Ramos (cell line): Measurements from ENCODE around the gene TPP1.

Source experiments
- in situ Hi-C: fragments of 300-500 bp; cut with MboI; formaldehyde crosslinking; loops from one replicate; pipeline ENCODE4 v1.14.3; 2022; ENCODE audit warnings: low sequenced_read_pairs; ENCODE audit not compliant: unreplicated experiment

Gene TPP1

DNA sequence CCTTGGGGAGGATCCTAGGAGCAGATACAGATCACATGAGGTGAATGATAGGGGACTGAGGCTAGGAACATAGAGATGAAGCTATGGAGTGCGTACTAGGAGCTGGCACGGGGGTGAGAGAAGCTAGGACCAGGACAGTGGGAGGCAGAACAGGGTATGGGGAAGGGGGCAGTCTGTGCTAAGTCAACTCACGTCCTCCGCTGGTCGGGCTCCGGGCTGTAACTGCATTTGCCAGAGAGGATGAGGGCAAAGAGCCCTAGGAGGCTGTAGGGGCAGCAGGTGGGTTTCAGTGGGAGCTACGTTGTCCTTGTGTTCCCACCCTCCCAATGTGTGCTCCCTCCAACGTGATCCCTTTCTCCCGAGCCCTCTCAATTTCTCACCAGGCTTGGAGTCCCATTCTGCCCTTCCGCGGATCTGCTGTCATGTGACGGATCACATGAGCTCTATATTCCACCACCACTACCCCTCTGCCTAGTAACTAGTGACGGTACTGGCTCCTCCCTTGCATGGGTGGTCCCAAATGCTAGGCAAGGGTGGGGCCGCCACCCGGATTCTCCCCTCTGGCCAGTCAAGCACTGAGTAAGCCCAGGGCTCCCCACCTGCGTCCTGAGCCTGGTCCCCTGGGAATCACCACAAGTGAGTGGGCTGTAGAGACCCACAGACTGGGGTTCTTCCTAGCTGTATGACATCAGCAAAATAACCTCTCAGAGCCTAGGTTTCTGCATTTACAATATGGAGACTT is at the start of gene TPP1:
TPP1 (minus strand) TSS at position 419 of the 742 bp plus-strand sequence; CDS start at position 397, 22 bp downstream.
- in situ Hi-C loops, result no loop called here

- in situ Hi-C loops, result no loop called here
These were observed 48.6 kb upstream of the TPP1 start for GRCh38 chr11:6667733-6668374.

DNA sequence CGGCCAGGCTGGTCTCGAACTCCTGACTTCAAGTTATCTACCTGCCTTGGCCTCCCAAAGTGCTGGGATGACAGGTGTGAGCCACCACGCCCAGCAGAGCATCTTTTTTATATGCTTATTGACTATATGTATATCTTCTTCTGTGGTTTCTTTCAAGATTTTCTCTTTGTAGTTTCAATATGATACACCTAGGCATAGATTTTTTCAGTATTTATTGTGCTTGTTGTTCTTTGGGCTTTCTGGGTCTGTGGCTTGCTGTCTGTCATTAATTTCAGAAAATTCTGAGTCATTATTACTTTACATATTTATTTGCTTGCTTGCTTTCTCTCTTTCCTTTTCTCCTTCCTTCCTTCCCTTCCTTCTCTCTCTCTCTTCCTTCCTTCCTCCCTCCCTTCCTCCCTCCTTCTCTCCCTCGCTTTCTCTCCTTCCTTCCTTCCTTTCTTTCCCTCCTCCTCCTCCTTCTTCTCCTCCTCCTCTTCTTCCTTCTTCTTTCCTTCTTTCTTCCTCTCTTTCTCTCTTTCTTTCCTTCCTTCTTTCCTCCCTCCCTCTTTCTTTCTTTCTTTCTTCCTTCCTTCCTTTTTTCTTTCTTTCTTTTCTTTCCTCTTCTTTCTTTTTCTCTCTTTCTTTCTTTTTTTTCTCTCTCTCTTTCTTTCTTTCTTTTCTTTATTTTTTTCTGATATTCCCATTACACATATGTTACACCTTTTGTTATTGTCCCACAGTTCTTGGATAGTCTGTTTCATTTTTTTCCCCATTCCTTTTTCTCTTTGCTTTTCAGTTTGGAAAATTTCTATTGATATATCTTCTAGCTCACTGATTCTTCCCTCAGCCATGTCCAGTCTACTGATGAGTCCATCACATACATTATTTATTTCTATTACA is 47.3 kb upstream of the TPP1 start:
- in situ Hi-C loops, result no loop called here

- in situ Hi-C loops, result no loop called here
These were observed 45.3 kb upstream of the TPP1 start for GRCh38 chr11:6664551-6664950.

DNA sequence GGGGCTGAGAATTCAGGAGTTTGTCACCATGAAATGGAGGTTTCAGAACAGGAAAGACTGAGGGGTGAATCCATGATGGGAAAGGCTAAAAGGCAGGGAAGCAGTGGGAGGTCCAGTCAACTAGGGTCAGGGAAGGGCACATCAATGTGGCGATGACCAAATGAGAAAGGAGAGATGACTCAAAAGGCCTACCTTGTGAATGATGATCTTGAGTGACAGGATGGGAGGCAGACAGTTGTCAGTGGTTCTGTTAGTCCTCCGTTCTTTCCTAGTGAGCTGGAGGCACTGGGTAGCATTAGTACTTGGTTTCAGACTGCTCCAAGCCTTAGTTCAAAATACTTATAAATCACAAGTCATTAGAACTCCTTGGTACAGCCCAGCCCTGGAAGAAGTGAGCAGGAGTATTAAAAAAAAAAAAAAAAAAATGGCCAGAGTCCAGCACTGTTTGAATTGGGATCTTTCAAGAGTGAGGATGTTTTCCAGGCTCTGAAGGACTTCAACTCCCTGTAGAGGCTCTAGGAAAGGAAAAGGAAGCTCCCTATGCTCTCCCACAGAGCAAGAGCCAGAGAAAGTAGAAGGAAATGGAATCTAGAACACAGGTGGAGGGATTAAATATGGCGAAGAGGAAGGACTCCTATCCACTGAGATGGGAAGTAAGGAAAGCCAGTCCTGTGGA is 44.7 kb upstream of the TPP1 start:
- in situ Hi-C loops, result no loop called here

- in situ Hi-C loops, result no loop called here
These were observed 41.5 kb upstream of the TPP1 start for GRCh38 chr11:6660712-6661111.

GRCh38 chr11:6658647-6659046 is 39.4 kb upstream of the TPP1 start:
- in situ Hi-C loops, result no loop called here

DNA sequence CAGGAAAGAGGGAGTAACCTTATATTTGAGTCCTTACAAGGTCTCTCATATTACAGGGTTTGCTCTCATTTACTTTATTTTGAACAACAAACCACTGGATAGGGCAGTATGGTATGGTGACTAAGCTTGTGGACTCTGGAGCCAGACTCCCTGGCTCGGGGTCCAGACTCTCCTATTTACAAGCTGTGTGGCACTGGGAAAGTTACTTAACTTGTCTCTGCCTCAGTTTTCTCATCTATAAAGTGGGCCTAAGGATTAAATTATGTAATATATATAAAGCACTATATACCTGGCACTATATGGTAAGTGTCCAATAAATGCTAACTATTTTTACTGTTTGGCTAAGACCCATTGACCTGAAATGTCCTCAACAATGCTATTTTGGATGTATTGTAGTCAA is 38.1 kb upstream of the TPP1 start:
- in situ Hi-C loops, result no loop called here

DNA sequence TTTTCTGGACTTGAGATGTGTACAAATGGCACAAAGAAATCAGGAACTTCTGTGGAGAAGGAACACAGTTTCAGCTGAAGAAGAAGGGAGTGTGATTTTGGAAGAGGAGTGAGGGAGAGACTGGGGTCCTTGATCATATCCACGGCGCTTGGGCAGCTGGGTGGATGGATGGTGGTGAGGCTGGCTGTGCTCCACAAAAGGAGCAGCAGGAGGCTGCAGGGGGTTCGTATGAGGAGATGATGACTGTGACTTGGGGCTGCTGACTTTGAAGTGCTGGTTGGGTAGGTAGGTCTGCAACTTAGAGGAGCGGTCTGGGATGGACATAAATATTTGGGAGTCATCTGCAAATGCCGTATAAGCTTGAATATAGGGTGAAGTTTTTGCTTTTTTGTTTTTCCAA is 37.7 kb upstream of the TPP1 start:
- in situ Hi-C loops, result no loop called here

DNA sequence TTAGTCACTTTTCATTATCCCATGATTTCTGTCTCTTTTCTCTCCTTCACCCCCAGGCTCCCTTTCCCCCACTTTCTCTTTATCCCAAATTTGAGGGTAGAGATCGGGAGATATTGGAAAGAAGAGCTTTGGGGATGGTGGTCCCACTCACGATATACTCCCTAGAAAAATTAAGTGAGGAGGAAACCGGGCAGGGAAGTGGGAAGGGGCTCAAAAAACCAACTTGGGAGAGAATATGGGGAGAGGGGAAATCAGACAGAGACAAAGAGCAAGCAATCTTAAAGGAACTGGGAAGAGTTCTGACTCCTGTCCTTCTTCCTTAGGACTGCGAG is 37.3 kb upstream of the TPP1 start:
- in situ Hi-C loops, result no loop called here

- in situ Hi-C loops, result no loop called here
These were observed 36.8 kb upstream of the TPP1 start, which contains the start of gene DCHS1 for GRCh38 chr11:6655790-6656583. Gene DCHS1 (minus strand): TSS chr11:6655809. CDS start chr11:6641613, 14,196 bp downstream.

- in situ Hi-C loops, result no loop called here
These were observed 36.0 kb upstream of the TPP1 start for GRCh38 chr11:6655020-6655789.

- in situ Hi-C loops, result no loop called here
These were observed 35.2 kb upstream of the TPP1 start for GRCh38 chr11:6654281-6655019.

- in situ Hi-C loops, result no loop called here
These were observed 34.4 kb upstream of the TPP1 start for GRCh38 chr11:6653656-6654055.

DNA sequence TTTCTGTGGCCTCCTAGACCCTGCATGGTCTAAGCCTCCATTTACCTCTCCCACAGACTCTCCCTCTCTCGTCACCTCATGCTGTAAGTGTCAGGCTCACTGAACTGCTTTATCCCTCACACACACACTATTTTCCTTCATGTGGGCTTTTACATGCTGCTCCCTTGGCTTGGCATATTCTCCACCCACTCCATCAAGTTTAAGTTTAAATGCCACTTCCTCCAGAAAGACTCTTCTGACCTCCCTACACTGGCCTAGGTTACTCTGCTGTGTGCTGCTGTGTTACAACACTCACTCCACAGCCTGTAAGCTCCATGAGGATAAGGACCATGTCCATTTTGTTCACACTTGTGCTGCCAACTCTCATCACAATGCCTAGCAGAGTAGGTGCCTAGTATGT is 33.9 kb upstream of the TPP1 start:
- in situ Hi-C loops, result no loop called here

- in situ Hi-C loops, result no loop called here
These were observed 33.0 kb upstream of the TPP1 start for GRCh38 chr11:6652182-6652581.

DNA sequence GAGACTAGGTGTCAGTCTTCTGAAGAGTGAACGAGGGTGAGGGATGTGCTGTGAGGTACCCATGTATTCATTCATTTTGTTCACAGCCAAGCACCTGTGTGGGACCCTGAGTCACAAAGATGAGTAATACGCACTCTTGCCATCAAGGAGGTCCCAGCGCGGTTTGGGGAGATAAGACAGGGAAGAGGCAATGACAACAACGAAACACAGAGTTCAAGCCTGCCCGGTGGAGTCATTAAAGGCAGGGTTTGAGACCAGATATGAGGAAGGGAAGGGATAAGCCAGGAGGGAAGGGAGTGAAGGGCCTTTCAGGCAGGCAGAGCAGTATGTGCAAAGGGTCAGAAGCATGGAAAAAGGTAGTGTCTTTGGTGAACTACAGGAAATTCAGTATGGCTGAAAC is 31.8 kb upstream of the TPP1 start:
- in situ Hi-C loops, result no loop called here

DNA sequence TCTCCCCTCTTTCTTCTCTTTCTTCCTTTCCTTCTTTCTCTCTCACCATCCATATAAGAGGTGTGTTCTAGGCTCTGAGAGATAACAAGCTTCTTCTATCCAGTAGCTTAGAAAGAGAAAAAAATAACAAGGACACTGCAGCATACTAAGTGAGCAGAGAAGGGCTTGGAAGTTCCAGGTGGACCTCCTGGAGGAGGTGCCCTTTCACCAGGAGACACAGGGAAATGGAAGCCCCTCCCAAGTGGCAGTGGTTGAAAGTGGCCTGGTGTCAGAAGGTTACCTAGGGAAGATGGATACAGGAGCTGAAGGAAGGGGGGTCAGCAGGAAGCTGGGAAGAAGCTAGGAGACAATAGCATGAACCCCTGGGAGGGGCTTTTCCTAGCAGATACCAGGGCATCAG is 30.9 kb upstream of the TPP1 start:
- in situ Hi-C loops, result no loop called here
